Measurements from ENCODE around the gene KIR2DL1. TPM values are rescaled to one million over a fixed set of nuclear protein-coding genes. Genes with fewer than 3 reads are reported as not detected.
"Not testable (repeated sequence)": the region's sequence is repeated elsewhere in the genome, so short reads cannot be mapped to it uniquely, and the experiment has no call there.

Gene KIR2DL1
- polyA plus RNA-seq, 4 donors = 0.11 TPM; not detected in 3

- DNase-seq (ENCODE audit: low read depth in 4 of 4, low spot score in 3 of 4) = not testable (repeated sequence)
Observed at GRCh38 chr19:54771018-54771960, 1.7 kb downstream of the KIR2DL1 start.

DNA sequence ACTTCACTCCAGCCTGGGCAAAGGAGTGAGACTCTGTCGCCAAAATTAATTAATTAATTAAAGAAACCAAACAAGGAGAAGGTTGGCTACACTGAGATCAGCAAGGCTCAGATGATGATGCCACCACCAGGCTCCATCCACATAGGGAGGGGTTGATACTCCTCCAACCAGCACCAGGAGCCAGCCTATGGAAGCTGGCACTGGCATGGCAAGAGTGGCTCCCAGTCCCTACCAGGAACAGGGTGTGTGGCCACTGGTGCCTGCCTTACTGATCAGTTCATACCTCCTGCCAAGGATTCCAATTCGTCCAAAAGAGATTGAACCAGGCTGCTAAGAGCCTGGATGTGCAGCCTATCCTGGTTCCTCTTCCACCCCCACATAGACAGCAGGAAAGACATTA, 3.1 kb downstream of the KIR2DL1 start:
- not testable (repeated sequence) for DNase-seq (ENCODE audit: low read depth in 4 of 4, low spot score in 3 of 4)

DNA sequence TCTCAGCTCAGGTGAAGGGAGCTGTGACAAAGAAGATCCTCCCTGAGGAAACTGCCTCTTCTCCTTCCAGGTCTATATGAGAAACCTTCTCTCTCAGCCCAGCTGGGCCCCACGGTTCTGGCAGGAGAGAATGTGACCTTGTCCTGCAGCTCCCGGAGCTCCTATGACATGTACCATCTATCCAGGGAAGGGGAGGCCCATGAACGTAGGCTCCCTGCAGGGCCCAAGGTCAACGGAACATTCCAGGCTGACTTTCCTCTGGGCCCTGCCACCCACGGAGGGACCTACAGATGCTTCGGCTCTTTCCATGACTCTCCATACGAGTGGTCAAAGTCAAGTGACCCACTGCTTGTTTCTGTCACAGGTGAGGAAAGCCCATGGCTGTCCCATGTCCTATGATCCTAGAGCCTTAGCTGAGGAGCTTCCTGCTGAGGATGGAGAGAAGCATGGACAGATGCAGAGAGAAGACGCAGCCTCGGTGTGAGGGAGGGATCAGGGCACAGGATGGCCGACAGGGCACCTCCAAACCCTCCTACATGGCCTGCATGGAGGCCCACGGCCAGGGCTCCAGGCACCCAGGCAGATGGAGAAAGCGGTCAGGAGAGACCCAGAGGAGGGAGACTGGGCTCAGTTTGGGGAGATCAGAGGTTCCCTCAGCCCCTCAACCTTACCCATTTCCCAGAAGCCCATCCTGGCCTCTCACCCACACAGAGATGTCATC, 5.7 kb downstream of the KIR2DL1 start:
- not testable (repeated sequence) for DNase-seq (ENCODE audit: low read depth in 4 of 4, low spot score in 3 of 4)

DNA sequence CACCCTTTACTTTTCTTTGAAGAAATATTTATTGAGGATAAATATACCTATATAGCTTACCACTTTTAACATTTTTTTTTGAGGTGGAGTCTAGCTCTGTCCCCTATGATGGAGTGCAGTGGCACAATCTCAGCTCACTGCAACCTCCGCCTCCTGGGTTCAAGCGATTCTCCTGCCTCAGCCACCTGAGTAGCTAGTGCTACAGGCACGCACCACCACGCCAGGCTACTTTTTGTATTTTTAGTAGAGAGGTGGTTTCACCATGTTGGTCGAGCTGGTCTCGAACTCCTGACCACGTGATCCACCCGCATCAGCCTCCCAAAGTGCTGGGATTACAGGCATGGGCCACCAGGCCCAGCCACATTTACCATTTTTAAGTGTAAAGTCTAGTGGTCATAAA, 6.2 kb downstream of the KIR2DL1 start:
- DNase-seq (ENCODE audit: low read depth in 4 of 4, low spot score in 3 of 4) = not testable (repeated sequence)

DNA sequence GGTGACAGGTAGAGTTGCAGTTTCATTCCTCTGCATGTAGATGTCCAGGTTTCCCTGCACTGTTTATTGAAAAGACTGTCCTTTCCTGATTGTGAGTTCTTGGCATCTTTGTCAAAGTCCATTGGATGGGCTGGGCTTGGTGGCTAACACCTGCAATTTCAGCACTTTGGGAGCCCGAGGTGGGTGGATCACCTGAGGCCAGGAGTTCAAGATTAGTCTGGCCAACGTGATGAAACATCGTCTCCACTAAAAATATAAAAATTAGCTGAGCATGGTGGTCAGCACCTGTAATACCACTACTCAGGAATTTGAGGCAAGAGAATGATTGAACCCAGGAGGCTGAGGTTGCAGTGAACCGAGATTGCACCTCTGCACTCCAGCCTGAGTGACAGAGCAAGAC, 8.3 kb downstream of the KIR2DL1 start:
- not testable (repeated sequence) for DNase-seq (ENCODE audit: low read depth in 4 of 4, low spot score in 3 of 4)

DNA sequence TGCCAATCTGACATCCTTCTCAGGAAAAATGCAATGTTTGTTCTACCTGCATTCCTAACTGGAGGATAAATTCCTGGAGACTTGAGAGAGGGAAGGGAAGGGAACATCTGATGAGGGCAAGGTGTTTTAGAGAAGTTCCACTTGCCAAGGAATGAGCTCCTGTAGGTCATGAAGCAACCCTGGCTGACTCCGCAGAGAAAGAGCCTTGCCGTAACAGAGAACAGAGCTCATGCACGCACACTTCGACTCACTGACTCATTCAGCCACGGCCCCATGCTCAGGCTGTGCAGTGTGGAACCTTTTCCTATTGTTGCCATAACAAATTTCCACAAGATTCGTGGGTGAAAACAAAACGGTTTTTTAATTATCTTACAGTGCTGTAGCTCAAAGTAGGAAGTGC, 9.3 kb downstream of the KIR2DL1 start:
- not testable (repeated sequence) for DNase-seq (ENCODE audit: low read depth in 4 of 4, low spot score in 3 of 4)

- DNase-seq (ENCODE audit: low read depth in 4 of 4, low spot score in 3 of 4) = not testable (repeated sequence)
Observed at GRCh38 chr19:54782916-54783315, 13.3 kb downstream of the KIR2DL1 start.

GRCh38 chr19:54786091-54786723, 16.6 kb downstream of the KIR2DL1 start:
- not testable (repeated sequence) for DNase-seq (ENCODE audit: low read depth in 4 of 4, low spot score in 3 of 4)

DNA sequence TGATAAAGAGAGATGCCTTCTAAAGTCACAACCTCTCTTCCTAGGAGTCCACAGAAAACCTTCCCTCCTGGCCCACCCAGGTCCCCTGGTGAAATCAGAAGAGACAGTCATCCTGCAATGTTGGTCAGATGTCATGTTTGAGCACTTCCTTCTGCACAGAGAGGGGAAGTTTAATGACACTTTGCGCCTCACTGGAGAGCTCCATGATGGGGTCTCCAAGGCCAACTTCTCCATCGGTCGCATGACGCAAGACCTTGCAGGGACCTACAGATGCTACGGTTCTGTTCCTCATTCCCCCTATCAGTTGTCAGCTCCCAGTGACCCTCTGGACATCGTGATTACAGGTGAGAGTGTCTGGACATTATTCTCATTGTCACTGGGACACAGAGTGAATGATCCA, 18.6 kb downstream of the KIR2DL1 start:
- not testable (repeated sequence) for DNase-seq (ENCODE audit: low read depth in 4 of 4, low spot score in 3 of 4)

DNA sequence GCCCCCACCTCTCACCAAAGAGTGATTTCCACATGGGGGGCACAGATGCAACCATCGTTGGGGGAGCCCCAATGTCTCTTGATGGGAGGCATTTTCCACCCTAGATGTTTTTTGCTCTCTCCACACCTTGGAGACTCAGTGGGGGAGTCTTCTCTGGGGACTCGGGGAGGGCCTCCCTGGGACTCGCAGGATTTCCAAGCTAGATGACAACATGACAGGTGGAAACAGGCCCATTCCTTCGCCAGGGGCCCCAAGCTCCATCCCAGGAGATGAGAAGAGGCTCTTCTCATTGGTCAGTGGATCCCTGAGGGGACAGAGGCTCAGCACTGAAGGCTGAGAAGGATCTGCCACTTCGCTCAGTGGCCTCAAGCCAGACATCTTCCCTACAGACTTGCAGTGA, 21.1 kb downstream of the KIR2DL1 start:
- no peak for DNase-seq (ENCODE audit: low read depth in 4 of 4, low spot score in 3 of 4)

GRCh38 chr19:54791476-54791875, 21.9 kb downstream of the KIR2DL1 start:
- DNase-seq (ENCODE audit: low read depth in 4 of 4, low spot score in 3 of 4) = no peak

DNA sequence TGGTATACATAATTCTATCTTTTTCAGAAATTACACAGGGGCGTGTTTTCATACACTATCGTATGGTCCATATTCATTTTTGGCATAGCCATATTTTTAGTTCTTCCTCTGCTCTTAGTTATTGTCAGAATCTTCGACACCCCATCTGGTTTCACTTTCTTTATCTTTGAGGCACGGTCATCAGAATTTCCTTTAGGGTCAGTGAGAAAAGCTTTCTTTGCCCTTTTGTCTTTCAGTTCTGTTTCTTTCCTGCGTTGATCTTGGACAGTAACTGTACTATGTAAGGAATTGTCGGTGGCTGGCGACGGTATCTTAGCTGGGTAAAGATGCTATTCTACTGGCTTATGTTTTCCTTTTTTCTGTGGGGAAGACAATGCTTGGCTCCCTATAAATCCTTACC, 23.2 kb downstream of the KIR2DL1 start:
- DNase-seq (ENCODE audit: low read depth in 4 of 4, low spot score in 3 of 4) = no peak

GRCh38 chr19:54795758-54796157, 26.2 kb downstream of the KIR2DL1 start:
- no peak for DNase-seq (ENCODE audit: low read depth in 4 of 4, low spot score in 3 of 4)

DNA sequence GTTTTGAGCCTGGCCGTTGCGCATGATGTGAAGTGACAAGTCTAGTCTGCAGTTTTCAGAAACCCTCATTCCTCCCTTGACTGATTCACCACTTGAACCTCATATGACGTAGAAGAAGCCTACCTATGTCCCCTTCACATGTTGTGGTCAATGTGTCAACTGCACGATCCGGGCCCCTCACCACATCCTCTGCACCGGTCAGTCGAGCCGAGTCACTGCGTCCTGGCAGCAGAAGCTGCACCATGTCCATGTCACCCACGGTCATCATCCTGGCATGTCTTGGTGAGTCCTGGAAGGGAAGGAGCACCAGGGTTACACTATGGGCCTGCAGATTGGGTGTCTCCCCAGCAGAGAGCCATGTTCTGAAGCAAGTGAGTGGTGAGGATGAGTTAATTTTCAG, 33.8 kb downstream of the KIR2DL1 start, which contains the start of gene KIR2DL4:
TSS of gene KIR2DL4 (plus strand) at position 201 of the 400 bp plus-strand sequence. CDS start at position 243, 42 bp downstream.
- DNase-seq (ENCODE audit: low read depth in 4 of 4, low spot score in 3 of 4) = no peak

GRCh38 chr19:54804101-54804500, 34.5 kb downstream of the KIR2DL1 start:
- no peak for DNase-seq (ENCODE audit: low read depth in 4 of 4, low spot score in 3 of 4)

- no peak for DNase-seq (ENCODE audit: low read depth in 4 of 4, low spot score in 3 of 4)
Observed at GRCh38 chr19:54804571-54804970, 35.0 kb downstream of the KIR2DL1 start.

DNA sequence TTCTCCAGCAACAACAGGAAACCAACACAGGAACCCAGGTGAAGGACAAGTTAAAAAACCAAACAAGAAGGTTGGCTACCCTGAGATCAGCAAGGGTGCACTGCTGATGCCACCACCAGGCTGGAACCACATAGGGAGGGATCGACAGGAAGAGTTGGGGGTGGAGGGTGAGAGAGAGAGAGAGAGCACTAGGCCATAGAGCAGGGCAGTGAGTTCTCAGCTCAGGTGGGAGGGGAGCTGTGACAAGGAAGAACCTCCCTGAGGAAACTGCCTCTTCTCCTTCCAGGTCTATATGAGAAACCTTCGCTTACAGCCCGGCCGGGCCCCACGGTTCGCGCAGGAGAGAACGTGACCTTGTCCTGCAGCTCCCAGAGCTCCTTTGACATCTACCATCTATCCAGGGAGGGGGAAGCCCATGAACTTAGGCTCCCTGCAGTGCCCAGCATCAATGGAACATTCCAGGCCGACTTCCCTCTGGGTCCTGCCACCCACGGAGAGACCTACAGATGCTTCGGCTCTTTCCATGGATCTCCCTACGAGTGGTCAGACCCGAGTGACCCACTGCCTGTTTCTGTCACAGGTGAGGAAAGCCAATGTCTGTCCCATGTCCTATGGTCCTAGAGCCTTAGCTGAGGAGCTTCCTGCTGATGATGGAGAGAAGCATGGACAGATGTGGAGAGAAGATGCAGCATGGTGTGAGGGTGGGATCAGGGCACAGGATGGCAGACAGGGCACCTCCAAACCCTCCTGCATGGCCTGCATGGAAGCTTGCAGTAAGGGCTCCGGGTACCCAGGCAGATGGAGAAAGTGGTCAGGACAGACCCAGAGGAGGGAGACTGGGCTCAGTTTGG, 36.3 kb downstream of the KIR2DL1 start:
- no peak for DNase-seq (ENCODE audit: low read depth in 4 of 4, low spot score in 3 of 4)

DNA sequence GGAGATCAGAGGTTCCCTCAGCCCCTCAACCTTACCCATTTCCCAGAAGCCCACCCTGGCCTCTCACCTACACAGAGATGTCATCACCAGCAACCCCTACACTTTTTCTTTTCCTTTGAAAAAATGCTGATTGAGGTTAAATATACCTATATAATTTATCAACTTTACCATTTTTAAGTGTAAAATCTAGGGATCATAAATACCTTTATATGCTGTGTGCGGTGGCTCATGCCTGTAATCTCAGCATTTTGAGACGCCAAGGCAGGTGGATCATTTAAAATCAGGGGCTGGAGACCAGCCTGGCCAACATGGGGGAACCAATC, 36.9 kb downstream of the KIR2DL1 start:
- no peak for DNase-seq (ENCODE audit: low read depth in 4 of 4, low spot score in 3 of 4)

DNA sequence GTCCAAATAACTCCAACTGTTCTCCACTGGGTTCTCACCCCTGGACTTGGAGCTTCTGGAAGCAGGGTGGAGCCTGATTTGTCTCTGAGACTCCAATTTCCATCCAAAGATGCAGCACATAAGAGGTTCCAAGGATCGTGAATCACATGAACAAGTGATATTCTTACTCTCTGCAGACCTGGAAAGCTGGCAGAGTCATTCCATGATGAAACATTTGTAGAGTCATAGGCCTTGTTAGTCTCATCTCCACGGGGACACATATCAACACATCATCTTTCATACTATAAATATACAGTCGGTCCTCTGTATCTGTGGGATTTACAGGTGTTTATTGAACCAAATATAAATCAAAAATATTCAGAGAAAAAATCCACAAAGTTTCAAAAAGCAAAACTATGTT, 45.0 kb downstream of the KIR2DL1 start:
- not testable (repeated sequence) for DNase-seq (ENCODE audit: low read depth in 4 of 4, low spot score in 3 of 4)

DNA sequence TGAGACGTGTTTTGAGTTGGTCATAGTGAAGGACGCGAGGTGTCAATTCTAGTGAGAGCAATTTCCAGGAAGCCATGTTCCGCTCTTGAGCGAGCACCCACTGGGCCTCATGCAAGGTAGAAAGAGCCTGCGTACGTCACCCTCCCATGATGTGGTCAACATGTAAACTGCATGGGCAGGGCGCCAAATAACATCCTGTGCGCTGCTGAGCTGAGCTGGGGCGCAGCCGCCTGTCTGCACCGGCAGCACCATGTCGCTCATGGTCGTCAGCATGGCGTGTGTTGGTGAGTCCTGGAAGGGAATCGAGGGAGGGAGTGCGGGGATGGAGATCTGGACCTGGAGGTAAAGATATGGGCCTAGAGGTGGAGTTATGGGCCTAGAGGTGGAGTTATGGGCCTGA, 46.7 kb downstream of the KIR2DL1 start, which contains the start of gene KIR3DL1:
TSS of gene KIR3DL1 (plus strand) at position 218 of the 400 bp plus-strand sequence.
- DNase-seq (ENCODE audit: low read depth in 4 of 4, low spot score in 3 of 4) = not testable (repeated sequence)
